GM18520 (cell line): ENCODE measurements around the gene OLFM1.

Experiments used
- ATAC-seq: cut with Tn5 transposase; IDR thresholded peaks from one replicate; pipeline ENCODE4 v1.9.1; 2021; ENCODE audit not compliant: unreplicated experiment

Gene OLFM1

DNA sequence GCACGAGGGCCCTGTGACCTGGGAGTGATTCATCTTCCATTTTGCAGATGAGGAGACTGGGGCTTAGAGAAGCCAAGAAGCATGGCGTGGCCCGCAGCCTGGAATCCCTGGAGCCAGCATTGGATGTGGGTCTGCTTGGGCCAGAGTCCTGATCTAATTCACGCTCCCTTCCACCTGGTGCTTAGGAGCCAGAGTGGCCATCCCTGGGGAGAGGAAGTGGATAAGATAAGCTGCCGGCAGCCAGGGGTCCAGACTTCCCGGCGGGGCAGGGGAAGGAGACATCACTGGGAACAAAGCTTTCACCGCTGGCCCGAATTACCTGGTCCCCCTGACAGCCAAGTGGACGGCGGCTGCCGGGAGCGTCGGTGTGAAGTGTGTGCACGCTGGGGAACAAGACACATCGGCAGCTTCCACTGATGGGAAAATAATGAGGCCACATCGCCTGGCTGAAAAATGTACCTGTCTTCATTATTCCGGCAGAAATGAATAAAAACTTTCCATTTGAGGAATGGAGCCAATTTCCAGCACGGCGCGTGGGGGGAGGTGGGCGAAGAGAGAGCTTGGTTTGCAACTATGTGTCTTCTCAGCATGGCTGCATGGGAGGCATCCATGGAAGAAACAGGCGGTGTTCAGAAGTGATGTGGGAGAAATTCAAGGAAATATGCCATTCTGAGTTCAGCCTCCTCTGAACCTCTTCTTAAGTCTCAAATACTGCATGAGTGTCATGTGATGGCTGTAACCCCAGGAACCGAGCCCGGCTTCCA, 78.5 kb downstream of the OLFM1 start:
- no peak for ATAC-seq

DNA sequence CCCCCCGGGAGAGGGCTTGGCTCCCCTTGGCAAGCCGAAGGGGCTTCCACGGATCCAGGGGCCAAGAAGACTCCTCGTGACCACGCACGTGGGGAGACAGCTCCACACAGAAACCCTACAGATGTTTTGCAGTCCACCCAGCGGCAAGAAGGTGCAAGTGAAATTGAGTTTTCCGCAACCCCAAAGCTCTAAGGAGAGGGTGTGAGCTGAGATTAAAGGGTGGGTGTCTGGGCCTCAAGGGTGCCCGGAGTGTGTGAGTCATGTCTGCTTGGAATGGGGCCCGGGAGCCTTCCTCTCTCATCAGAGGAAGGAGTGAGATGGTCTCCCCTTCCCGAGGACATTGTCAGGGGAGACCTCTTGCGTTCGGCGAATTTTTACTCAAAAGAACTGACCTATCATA, 79.1 kb downstream of the OLFM1 start:
- ATAC-seq: no peak

DNA sequence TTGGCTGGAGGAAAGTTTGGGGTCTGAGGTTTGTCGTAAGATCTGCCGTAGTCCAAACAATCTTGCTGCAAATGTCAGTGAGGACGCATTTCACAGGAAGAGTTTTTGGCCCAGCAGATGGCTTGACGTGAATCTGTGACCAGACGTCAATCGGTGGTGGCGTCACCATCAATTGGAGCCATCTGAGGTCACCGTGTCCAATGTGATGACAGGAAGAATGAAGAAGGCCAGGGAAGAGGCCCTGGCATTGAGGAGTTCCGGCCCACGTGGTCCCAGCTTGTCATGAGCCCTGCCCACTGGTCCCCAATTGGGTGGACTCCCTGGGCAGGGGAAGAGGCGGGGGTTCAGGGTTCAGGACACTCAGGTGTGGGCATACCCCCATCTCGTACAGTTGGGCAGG, 79.9 kb downstream of the OLFM1 start:
- ATAC-seq: no peak

DNA sequence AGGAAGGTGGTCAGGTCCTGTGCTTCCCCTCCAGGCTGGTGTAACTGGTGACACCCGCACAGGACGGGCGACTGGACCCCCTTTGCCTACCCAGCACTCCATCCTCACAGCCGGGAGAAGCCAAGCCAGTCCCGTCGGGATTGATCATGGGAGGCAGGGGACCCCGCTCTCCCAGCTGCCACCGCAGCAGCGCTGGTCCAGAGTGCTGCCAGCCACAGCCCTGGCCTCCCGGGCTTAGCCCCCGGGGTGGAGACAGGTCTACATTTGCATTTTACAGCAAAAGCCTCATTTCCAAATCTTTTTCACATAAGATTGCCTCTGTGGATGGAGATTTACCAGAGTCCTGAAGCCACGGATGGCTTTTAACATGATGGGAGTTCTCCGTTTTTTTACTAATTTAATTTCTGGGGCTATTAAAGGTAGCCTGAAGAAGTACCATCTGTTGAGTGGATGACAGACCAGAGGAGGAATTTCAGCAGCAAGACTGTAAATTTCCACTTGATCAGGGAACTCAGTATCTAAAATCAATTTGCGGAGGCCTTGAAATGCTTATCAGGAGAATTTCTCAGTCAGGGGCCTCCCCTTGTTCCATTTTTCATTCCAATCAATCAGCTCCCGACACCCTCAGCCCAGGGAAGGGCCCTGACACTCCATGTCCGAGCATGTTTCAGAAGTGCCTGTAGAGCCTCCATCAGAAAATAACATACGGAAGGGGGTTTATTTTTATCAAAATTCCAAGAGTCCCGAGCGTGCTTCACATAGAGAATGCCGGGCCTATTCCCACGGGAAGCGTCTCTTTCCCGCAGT, 80.6 kb downstream of the OLFM1 start:
- ATAC-seq: no peak

DNA sequence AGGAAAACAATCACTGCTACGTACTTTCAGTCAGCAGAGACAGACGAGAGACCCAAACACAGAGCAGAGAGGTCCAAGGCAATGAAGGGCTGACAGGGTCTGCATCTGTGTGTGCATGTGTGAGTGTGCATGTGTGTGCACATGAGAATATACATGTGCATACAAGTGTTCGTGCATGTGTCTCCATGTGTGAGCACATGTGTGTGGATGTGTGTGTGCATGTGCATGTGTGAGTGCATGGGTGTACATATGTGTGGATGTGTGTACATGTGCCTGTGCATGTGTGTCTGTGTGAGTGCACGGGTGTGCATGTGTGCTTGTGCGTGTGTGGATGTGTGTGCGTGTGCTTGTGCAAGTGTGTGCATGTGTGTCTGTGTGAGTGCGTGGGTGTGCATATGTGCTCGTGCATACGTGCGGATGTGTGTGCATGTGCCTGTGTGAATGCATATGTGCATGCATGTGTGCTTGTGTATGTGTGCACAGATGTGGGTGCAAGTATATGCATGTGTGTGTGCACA, 82.3 kb downstream of the OLFM1 start:
- ATAC-seq: no peak

DNA sequence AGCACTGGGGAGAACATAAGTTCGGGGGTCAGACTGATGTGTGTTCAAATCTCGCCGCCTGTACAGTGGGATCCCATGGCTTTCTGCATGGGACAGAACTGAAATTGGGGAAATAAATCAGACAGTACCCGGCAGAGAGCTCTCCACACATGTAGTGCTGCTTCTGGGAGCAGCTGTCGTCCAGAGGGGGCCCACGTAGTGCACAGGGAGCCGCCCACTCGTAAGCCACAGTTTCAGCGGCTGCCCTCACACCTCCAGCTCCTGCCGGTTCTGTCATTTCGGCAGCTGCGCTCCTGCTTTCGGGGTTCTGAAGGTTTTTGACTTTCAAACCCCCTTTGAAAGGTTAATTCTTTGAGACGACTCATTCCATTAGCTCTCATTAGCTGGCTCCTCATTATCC, 83.1 kb downstream of the OLFM1 start:
- no peak for ATAC-seq
